SU-DHL-6 (cell line): ENCODE results near the gene TNPO1.

Experiments used
- H2AFZ ChIP-seq: fragments of 200-600 bp; sonication (generic); 2 replicates; pipeline ENCODE4 v1.6.1; 2014; ENCODE audit warnings: low read depth, mild to moderate bottlenecking, moderate library complexity, mixed read lengths, antibody characterized with exemption, low read length; ENCODE audit not compliant: severe bottlenecking
- H3F3A ChIP-seq: fragments of 200-600 bp; shearing (Covaris generic); 2 replicates; pipeline ENCODE4 v1.6.0; 2016; ENCODE audit warnings: antibody characterized with exemption, mild to moderate bottlenecking; ENCODE audit not compliant: insufficient read depth
- H3K27ac ChIP-seq: fragments of 200-600 bp; sonication (generic); 2 replicates; pipeline ENCODE4 v1.5.1; 2016; ENCODE audit warnings: low read depth, mild to moderate bottlenecking, low read length, moderate library complexity, mixed read lengths
- H3K27me3 ChIP-seq: fragments of 200-600 bp; sonication (generic), shearing (Covaris generic); 2 replicates; pipeline ENCODE4 v1.6.0; 2014; ENCODE audit warnings: mild to moderate bottlenecking, low read length
- H3K36me3 ChIP-seq: fragments of 200-600 bp; sonication (generic); 2 replicates; pipeline ENCODE4 v1.6.1; 2014; ENCODE audit warnings: mild to moderate bottlenecking, low read length, mixed read lengths
- H3K4me2 ChIP-seq: fragments of 300-600, 200-600 bp; shearing (Covaris generic), sonication (generic); 2 replicates; pipeline ENCODE4 v1.6.0; 2014; ENCODE audit warnings: low read length, low read depth, mild to moderate bottlenecking; ENCODE audit not compliant: poor library complexity, severe bottlenecking
- H3K4me3 ChIP-seq: fragments of 200-600 bp; sonication (generic); 2 replicates; pipeline ENCODE4 v1.5.1; 2014; ENCODE audit warnings: antibody characterized with exemption, low read length, mild to moderate bottlenecking, mixed read lengths; ENCODE audit not compliant: insufficient read depth, poor library complexity, severe bottlenecking
- H3K79me2 ChIP-seq: fragments of 200-600 bp; sonication (generic); 2 replicates; pipeline ENCODE4 v1.6.1; 2014; ENCODE audit warnings: mild to moderate bottlenecking, low read length, moderate library complexity; ENCODE audit not compliant: insufficient read depth
- H3K9ac ChIP-seq: fragments of 200-600 bp; sonication (generic); 2 replicates; pipeline ENCODE4 v1.7.0; 2014; ENCODE audit warnings: mild to moderate bottlenecking, low read length
- H3K9me2 ChIP-seq: fragments of 200-600 bp; sonication (generic); replicated peaks from 2 replicates; pipeline ENCODE4 v1.6.1; 2014; ENCODE audit warnings: low read length; ENCODE audit not compliant: insufficient read depth
- H3K9me3 ChIP-seq: fragments of 200-600 bp; sonication (generic); 2 replicates; pipeline ENCODE4 v1.6.1; 2014; ENCODE audit warnings: low read length, mixed read lengths; ENCODE audit not compliant: insufficient read depth
- H4K20me1 ChIP-seq: fragments of 200-600 bp; sonication (generic); 2 replicates; pipeline ENCODE4 v1.6.1; 2014; ENCODE audit warnings: low read depth, mild to moderate bottlenecking, antibody characterized with exemption, low read length, moderate library complexity, mixed read lengths
- EZH2phosphoT487 ChIP-seq: fragments of 200-600 bp; sonication (generic), shearing (Covaris generic); conservative IDR thresholded peaks from 2 replicates; pipeline ENCODE4 v1.6.1; 2018; ENCODE audit warnings: mild to moderate bottlenecking, antibody characterized with exemption, low read length, moderate library complexity, mixed read lengths
- TF ChIP-seq, protein P1 (sequence below): fragments of 200-600 bp; sonication (generic); IDR thresholded peaks from one replicate; pipeline ENCODE4 v1.5.1; 2017; ENCODE audit warnings: antibody characterized with exemption, mild to moderate bottlenecking, low read length, moderate library complexity; ENCODE audit not compliant: insufficient read depth, poor library complexity, severe bottlenecking

TNPO1 gene

DNA sequence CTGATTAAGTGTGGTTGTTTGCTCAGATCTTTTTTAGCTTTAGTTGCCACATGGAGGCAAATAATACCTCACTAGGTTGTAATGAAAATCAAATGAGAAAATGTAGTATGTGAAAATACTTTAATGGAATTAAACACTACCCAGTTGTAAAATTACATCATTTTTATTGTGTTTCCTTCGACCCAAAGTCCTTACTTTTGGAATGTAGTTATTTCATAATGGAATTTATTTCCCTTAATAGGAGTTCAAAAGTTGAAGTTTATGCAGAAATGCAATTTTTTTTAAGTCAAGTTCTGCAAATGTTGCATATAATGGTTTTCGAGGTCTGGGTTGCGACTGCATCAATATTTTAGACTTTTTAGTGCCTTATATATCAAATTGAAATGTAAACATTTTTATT is 31.0 kb downstream of the TNPO1 start:
- peak overlapping the region; percentile 61 for H3K4me2 ChIP-seq
- H3K36me3 ChIP-seq, result peaks cover 24% of the 10 kb centered on the region
- no peak overlapping the region for H2AFZ ChIP-seq
- no peak for TF ChIP-seq EZH2phosphoT487
- TF ChIP-seq, protein P1, sequence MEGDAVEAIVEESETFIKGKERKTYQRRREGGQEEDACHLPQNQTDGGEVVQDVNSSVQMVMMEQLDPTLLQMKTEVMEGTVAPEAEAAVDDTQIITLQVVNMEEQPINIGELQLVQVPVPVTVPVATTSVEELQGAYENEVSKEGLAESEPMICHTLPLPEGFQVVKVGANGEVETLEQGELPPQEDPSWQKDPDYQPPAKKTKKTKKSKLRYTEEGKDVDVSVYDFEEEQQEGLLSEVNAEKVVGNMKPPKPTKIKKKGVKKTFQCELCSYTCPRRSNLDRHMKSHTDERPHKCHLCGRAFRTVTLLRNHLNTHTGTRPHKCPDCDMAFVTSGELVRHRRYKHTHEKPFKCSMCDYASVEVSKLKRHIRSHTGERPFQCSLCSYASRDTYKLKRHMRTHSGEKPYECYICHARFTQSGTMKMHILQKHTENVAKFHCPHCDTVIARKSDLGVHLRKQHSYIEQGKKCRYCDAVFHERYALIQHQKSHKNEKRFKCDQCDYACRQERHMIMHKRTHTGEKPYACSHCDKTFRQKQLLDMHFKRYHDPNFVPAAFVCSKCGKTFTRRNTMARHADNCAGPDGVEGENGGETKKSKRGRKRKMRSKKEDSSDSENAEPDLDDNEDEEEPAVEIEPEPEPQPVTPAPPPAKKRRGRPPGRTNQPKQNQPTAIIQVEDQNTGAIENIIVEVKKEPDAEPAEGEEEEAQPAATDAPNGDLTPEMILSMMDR, result no peak
- no peaks in the 10 kb centered on the region for H3F3A ChIP-seq
- H3K9ac ChIP-seq, result peak overlapping the region; percentile 98
- H3K9me3 ChIP-seq, result no peaks in the 10 kb centered on the region
- peaks cover 34% of the 10 kb centered on the region for H4K20me1 ChIP-seq
- no peak overlapping the region for H3K27ac ChIP-seq
- no peaks in the 10 kb centered on the region for H3K9me2 ChIP-seq
- peaks cover 38% of the 10 kb centered on the region for H3K79me2 ChIP-seq
- H3K27me3 ChIP-seq, result no peaks in the 10 kb centered on the region
- H3K4me3 ChIP-seq, result peak overlapping the region; percentile 75

DNA sequence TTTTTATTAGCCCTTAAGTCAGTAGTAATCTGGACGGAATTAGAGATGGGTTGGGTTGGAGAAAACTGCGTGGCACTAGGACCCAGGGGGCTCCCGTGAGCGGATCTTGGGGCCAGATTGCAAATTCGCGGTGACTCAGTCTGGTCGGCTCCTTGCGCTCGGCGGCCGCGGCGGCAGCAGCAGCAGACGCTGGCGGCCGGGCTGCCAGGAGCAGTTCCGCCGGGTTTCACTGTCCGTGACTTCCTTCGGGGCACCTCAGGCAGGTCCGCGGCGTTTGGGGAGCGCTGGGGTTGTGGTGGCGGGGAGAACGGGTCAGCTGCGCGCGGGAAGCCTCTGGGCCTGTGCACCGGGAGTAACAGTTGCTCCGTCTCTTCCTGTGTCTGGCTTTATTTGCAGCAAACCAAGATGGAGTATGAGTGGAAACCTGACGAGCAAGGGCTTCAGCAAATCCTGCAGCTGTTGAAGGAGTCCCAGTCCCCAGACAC is 31.6 kb downstream of the TNPO1 start:
- Histone ChIP-seq H3K9me3 (no peaks in the 10 kb centered on the region), H3K9me2 (no peaks in the 10 kb centered on the region), H2AFZ (peak overlapping the region; percentile 79), H3K79me2 (peaks cover 43% of the 10 kb centered on the region), H3K4me2 (peak overlapping the region; percentile 61), H3K27me3 (no peaks in the 10 kb centered on the region), H3F3A (no peaks in the 10 kb centered on the region), H4K20me1 (peaks cover 39% of the 10 kb centered on the region), H3K36me3 (peaks cover 28% of the 10 kb centered on the region), H3K9ac (peak overlapping the region; percentile 98), H3K27ac (peak overlapping the region; percentile 91), H3K4me3 (peak overlapping the region; percentile 75)
- TF ChIP-seq, protein P1, result no peak
- TF ChIP-seq EZH2phosphoT487, result no peak

DNA sequence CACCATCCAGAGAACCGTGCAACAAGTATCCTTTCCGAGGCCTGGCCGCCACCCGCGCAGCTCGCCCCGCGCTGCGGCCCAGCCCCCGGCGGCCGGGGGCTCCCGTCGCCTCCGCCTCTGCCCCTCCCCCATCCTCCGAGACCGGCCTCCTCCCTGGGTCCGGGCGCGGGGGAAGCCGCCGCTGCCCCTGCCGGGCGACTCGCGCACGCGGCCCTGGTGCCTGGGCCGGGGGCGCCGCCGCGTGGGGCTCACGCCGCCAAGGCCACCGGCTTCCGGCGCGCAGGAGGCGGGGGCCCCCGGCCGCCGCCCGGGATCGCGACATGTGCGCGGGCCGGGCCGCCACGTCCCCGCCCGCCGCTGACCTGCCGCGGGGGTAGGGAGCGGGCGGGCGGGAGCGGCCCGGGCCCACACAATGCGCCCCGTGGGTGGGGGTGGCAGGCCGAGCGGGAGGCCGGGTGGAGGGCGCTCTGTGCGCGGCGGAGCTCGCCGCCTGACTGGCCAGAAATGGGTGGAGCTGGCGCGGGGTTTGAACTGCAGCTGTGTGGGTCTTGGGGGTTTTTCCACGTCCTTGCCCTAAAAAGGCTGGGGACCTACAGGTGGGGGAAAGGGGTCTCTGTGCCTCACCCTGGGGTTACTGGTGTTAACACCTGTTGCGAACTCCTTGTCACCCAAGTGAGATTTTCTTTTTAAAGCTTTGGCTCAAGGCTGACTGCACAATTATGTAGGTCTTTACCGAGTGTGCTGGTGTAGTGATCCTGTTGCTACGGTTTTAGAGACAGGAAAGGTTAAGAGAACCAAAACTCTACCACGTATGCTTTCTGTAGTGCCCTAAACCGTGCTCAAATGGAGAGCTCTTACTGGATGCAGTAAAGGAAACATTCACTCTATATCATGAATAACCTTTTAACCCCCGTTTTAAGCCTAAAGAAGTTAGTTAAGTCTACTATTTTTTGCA is 32.3 kb downstream of the TNPO1 start:
- H3K9me2 ChIP-seq, result no peaks in the 10 kb centered on the region
- H3K79me2 ChIP-seq, result peaks cover 50% of the 10 kb centered on the region
- H3F3A ChIP-seq, result no peaks in the 10 kb centered on the region
- H3K9me3 ChIP-seq, result no peaks in the 10 kb centered on the region
- peak overlapping the region; percentile 98 for H3K9ac ChIP-seq
- peaks cover 34% of the 10 kb centered on the region for H3K36me3 ChIP-seq
- H2AFZ ChIP-seq, result peak overlapping the region; percentile 79
- peak overlapping the region; percentile 99 for H3K4me2 ChIP-seq
- TF ChIP-seq EZH2phosphoT487, result no peak
- TF ChIP-seq, protein P1, result no peak
- H3K27ac ChIP-seq, result peak overlapping the region; percentile 91
- no peaks in the 10 kb centered on the region for H3K27me3 ChIP-seq
- H3K4me3 ChIP-seq, result peak overlapping the region; percentile 75
- peaks cover 46% of the 10 kb centered on the region for H4K20me1 ChIP-seq
